Activated CD4-positive, alpha-beta T cell treated with anti-CD3 and anti-CD28 coated beads for 4 hours (primary cell): ENCODE data around the gene RAPGEF4.

Source experiments
- DNase-seq, 2 donors: peaks; one replicate each; pipeline ENCODE4 v3.0.0-alpha.2; 2020

Gene RAPGEF4

DNA sequence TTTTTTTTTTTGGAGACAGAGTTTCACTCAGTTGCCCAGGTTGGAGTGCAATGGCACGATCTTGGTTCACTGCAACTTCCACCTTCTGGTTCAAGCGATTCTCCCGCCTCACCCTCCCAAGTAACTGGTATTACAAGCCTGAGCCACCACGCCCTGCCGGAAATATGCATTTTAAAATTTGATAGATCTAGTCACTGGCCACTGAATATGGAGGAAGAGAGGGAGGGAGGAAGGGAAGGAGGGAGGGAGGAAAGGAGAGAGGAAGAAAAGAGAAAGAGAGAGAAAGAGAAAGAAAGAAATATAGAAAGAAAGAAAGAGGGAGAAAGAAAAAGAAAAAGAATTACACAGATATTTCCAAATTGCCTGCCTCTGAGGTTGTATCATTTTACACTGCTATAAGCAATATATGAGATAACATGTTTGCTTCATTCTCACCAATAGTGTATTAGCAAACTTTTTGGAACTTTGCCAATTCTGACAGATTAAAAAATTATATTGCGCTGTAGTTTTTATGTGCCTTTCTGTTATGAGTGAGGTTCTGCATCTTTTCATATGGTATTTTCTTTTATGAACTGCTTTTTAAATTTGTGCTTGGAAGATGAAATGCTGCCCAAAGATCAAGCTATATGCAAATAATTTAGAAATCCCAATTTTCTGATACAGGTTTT lies 178.8 kb downstream of the RAPGEF4 start:
- no peak for DNase-seq

DNA sequence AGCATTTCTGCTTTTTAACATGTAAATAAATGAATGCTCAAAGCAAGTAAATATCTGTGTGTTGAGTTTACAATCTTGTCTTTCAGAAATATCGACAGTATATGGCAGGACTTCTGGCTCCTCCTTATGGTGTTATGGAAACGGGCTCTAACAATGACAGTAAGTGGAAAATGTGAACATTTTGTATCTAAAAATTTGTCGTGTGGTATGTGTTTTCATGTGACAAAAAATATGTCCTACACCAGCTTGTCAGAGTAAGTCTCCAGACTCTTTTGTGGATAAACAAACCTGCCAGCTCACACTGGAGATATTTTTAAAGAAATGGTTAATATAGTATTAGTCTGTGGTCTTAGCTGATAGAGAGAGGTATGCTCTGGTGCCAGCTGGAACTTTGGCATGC lies 182.1 kb downstream of the RAPGEF4 start:
- DNase-seq: no peak

DNA sequence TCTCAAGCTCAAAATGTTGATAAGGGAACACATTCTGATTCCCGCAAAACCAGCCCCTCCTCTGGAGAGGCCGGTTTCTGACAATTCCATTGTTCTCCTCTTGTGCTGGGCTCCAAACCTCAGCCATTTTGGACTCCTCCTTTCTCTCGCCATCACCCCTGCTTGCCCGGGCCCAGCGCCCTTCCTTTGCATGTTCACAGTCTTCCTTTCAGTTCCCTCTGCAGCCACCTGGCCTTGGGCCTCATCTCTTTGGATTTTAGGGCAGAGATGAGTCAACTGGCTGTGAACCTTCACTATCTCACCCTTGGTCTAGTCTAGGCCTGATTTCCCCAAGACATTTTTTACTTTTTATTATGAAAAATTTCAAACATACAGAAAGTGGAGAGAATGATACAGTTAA lies 184.1 kb downstream of the RAPGEF4 start:
- DNase-seq: no peak

DNA sequence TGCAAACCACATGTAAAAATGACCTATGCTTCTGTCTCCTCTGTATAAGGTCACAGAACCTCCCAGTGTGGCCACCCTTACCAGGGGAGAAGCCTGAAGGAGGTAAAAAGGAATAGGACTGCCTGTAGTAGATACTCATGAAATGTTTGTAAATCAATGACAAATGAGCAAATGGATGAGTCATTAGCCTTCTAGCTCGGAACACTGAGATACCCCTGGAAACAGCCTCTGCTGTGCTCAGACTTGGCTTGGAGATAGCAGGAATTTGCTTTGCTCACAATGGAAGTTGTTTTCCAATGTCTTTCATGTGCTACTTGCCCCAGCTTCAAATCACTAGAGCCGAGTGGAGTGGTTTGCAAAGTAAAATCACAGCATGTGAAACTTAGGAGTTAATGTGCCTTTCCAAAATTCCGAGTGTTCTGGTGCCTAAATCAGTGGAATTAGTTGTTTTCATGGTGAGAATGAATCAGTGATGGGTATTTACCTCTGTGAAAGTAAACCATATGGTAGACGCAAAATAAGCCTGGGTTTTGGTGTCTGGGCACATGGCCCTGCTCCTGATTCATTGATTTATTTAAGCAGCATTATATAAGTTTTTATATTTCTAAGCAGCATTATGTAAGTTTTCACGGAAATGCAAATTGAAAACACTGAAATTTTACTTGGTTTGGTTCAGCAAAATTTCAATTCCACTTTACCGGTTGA lies 186.0 kb downstream of the RAPGEF4 start:
- no peak for DNase-seq

DNA sequence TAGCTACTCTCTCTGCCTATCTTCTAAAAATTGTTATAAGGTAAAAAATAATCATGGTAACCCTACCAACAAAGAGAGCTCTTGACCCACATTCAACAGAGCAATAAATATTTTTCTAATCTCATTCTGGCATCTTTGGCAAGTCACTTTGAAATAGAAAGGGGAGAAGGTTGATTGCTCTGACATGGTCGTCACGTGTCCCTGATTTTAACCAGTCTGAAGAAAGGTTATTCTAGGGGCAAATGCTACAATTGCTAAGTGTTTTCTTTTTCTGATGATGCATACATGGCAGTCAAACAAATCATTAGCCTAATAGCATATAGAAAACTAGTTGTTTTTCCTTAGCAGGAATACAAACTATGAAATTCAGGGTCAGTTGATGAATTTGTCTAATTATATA lies 186.7 kb downstream of the RAPGEF4 start:
- DNase-seq: no peak

DNA sequence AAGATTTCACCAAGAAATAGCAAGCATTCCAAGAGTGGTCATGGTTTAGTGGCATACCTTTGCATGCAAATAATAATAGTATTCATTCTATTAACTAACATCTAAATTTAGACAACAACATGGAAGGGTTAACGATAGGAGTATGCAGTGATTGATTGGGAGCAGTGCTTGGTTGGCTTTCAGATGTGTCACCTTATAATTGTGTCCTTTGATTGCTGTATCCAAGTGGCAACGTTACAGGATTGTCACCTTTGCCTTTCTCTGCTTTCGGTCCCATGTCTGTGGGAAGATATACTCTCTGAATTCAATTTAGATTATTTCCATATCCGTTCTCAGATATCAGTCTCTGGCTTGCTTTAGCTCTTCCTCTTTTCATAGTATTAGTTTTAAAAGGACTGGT lies 187.2 kb downstream of the RAPGEF4 start:
- no peak for DNase-seq

DNA sequence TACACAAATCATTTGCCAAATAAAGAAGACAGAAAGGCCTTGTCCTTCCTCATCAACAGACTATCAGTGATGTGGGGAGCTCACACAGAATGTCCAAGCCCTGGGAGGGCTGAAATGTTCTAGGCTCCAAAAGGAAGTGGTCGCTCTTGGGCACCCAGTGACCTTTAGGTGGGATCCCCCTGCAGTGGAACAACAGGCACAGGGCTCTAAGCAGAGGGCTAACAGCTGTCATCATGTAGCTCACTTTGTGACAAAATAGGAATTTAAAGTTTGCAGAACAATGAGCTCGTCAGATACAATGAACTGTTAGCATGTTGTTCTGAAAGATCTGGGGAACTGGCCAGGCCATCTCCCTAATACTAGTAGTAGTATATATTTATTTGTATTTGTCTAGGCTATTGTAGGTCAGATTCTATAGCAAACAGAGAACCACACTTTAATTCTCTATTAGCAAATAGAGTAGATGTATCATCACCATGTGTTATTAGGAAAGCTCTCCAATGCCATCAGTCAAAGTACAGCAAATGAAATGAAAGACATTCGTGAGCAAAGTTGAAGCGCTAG lies 188.5 kb downstream of the RAPGEF4 start:
- no peak for DNase-seq

DNA sequence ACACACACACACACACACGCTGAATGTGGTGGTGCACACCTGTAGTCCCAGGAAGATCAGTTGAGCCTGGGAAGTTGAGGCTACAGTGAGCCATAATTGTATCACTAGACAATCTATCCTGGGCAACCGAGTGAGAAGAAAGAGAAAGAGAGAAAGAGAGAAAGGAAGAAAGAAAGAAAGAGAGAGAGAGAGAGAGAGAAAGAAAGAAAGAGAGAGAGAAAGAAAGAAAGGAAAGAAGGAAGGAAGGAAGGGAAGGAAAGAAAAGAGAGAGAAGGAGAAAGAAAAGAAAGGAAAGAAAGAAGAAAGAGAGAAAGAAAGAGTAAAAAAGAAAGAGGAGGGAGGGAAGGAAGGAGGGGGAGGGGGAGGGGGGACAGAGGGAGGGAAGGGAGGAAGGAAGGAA lies 190.0 kb downstream of the RAPGEF4 start:
- DNase-seq: no peak

DNA sequence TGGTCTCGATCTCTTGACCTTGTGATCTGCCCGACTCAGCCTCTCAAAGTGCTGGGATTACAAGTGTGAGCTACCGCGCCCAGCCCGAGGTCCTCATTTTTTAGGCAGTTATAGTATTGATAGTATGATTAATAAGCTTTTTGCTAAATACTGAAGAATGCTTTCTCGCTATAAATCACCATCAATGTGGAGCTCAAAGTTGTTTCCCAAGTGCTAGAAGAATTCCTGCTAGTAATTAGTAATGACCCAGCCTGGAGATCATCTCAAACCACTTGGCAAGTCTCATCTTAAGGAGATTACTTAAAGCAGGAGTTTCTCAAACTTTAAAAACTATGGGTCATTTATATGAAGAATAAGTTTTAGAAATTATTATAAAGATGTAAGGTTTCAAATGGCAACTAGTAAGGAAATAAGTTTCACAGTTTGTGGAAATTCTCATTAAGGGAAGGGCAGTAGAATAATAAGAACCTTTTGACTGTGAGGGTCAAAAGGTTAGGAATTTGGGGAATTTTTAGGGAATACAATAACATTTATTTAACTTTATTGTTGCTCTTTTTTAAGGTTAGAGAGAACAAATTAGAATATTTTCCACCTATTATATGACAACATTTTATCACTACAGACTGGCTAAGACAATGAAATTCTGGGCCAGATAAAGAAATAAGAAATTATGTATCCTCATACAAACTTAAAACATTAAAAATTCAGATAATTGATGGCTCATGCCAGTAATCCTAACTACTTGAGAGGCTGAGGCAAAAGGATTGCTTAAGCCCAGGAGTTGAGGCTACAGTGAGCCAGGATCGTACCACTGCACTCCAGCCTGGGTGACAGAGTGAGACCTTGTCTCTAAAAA lies 191.4 kb downstream of the RAPGEF4 start:
- DNase-seq: no peak

DNA sequence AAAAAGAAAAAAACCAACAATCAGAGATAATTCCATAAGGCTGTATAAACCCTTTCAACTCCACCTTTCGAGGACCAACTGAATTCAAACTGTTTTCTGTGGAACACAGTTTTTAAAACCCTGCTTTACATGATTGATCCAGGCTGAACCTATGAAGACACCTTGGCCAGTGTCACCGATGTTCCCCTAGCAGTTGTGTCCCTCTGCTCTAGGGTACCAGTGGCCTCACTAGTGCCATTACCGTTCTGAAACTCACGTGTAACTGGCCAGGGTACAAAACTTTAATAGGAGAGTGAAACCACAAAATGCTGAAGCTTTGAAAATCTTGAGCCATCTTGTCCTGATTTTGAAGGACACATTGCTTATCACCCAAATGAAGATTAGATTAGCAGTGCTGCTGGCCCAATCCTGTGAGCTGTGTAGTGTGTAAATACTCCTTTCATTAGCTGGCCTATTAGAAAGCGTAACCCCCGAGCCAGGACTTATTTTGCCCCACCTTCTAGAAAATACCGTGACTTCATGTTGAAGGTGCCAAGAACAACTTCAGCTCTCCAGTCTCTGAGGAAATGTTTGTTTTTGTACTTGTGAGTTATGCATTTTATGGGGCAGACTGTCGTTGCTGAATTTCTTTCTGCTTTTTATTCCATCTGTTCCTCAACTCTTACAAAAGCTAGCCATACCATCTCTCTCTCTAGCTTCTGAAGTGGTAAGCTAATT lies 192.2 kb downstream of the RAPGEF4 start:
- no peak for DNase-seq

DNA sequence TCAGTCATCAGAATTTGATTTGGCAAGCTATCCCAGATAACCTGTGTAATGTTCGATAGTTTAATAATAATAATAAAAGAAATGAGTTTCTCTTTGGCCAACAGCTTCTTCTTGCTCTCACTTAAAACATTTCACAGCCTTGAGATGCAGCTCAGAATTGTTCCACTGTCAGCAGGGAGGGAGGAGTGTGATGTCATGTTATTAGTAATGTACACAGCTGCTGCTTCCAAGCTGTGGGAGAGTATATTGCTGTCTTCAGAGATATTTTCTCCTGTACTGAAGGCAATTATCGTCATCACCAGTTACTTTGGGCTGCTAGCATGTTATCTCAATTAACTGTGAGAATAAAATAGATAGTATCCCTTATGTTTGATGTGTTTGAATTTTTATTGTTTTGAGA lies 193.1 kb downstream of the RAPGEF4 start:
- no peak for DNase-seq

DNA sequence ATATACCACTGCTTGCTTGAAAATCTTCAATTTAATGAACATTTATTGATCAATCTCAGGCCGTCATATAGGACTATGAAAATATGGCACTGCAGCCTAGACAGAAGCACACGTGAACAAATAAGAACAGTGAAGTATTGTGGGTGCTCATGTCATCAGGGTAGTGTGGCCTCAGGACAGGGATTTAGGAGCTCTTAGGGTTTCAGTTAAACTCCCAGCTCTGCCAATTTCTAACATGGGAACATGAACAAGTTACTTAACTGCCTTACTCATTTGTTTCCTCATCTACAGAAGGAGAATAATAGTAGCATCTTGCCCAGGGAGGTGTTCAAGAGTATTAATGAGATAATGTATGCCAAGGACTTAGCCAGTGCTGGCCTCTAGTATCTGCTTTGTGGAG lies 194.0 kb downstream of the RAPGEF4 start:
- no peak for DNase-seq

DNA sequence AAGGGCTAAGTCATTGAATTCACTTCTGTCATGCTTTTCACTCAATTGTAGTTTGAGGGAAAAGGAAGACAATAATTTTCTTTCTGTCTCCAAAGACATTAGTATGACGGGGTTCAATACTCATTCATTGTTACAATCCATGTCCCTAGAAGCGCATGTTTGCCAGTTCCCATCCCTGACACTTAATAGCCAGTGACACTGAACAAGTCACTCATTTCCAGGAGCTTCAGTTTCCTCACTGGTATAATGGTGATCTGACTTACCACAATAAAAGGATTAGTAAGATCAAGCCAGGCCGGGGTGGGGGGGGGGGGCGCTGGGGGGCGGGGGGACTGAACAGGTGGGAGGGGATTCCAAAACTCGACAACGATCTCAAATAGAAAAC lies 195.2 kb downstream of the RAPGEF4 start:
- no peak for DNase-seq

DNA sequence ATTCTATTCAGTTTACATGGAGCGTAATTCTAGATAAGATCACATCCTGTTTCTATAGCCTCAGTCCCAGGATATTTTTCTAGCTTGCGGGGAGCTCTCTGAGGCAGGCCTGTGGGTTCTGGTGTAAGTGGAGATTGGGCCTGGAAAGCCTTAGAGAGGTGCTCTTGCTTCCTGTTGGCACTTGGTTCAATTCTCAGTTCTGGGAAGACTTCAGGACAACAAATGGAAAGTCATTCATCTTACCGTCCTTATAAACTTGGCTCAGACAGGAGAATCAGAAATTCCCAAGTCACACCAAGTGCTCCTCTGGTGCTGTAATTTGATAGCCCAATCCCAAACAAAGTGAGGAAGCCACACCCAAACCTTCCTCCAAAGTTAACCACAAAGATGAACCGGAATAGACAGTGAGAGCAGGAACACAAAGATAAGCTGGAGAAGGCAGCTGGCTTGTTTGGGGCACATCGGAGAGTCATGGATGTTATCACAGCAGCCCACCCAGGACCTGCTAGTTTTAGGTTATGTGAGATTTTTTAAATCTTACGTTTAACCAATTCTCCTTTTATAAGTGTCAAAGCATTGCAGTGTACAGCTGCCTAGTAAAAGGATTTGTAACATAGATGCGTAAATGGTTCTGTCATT lies 195.7 kb downstream of the RAPGEF4 start:
- no peak for DNase-seq

DNA sequence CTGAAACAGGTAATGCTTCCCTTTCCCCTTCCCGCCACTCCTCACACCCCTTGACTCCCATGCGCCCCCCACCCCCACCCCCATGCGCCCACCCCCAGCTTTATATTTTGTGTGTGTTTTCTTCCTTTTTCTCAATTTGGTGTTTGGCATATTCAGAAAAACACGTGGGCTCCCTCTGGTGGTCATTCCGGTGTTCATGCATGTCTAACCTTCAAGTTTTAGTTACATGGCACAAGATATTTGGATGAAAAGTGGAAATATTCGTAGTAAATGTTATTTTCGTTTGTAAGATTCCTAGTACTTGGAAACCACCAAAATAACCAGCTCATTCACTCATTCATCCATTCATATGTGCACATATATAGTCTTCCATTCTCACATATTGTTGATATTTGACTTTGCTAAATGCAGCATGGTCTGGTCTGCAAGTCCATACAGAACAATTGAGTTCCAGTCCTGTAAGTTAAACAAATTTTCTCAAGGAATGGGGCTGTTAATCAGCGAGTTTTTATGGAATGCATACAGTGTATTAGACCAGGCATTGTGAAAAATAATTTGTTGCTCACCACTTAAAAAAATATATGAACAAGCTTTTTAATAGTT lies 196.4 kb downstream of the RAPGEF4 start:
- DNase-seq: peak; percentile 56 to 62

DNA sequence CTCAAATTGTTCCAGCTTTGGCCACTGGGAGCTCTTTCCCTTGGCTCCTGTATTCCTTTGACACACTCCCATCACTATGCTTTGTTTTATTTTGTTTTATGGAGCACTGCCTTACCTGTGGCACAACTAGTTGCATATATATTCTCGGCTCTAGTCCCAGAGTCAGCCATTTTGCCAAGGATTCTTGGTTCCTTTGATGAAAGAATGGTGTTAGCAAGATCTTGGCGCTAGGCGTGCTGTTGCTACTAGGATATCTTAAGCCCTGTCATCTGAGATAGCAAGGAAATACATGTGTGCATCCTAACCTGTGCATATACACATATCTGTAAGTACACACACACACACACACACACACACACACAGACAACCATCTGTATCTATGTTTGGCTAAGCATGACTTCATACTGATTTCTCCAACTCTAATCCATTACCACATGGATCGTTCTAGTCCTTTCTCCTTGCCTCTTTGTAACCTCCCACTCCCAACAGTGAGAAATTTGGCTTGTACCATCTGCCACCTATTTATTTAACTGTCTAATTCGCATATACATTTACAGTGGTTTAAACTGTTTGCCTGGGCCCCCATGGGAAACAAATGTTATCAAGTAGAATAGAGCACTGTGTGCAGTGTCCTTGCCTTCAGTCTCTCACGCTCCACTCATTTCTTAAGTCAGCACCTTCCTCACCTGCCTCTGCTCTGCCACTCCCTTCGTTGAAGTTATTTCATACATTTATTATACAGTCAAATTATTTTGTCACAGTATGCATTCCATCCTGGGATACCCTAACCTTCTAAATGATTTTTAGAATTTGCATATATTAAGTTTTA lies 202.5 kb downstream of the RAPGEF4 start:
- no peak for DNase-seq

DNA sequence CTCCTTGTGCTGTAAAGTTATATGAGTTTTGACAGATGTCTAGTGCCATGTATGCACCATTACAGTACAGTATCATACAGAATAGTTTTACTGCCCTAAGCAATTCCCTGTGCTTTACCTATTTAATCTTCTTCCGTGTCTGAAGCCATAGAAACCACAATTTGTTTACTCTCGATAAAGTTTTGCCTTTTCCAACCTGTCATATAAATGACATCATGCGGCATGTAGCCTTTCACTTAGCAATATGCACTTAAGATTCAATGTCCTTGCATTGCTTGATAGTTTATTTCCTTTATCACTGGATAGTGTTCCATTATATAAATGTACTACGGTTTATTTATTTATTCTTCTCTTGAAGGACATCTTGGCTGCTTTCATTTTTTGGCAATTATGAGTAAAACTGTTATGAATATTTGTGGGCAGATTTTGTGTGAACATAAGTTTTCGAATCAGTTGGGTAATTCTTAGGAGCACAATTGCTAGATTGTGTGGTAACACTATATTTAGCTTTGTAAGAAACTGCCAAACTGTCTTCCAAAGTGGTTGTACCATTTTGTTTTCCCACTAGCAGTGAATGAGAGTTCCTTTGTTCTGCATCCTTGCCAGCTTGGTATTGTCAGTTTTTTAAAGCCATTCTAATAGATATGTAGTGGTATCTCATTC lies 203.2 kb downstream of the RAPGEF4 start:
- no peak for DNase-seq

DNA sequence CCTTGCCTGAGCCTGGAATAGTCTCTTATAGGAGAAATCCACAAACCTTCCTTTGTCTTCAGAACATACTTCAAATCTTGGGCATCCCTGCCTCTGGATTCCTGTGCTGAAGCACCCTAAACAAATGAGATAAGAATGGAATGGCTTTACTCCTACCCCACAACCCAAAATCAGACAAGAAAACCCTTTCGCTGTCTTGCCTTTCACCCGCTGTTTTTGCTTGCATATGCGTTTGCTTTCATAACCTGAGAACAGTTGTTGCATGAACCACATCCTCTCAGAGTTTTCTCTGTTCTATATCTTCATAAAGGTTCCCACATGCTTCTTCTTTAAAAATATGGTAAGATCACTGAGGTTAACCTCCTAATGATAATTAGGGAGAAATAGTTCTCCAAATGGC lies 207.9 kb downstream of the RAPGEF4 start:
- no peak for DNase-seq

DNA sequence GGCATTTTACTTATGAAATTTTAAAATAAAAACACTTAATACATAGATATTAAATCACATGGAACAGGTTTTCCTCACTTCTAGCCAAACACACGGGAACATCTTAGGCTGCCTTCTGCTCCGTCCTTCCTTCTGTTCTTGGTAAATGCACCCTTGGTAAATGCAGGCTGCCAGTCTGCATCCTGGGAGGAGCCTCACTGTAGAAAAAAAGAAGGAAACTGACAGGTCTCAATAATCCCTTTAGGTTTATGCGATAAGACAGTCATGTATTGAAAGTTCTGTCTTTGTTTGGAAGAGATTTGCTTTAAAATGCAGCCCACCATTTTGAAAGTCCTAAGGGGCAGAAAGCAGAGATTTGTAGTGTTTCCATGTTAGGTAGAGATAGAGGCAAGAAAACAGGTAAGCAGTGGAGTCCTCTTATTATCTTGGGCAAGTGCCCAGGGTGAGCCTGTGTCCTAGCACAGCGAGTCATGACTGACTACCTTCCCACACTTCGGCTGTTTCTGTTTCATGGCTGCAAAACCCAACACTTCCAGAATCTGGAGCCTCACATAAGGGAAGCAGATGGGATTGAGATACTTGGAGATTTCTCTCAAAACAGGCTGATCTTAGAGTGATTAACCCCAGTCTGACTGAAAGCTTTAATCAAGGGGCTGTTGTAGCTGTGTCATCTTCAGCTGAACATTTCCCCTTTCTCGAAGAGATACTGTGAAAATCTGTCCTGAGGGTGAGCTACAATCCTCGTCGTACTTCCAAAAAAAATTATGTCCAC lies 208.6 kb downstream of the RAPGEF4 start:
- no peak for DNase-seq
